GM12878 (cell line): Measurements from ENCODE around the gene SLC38A8.

Experiments
- BHLHE40 ChIP-seq, 2 experiments: fragments of 450-650 bp in 1 of 2; IDR thresholded peaks; 2 replicates each; pipeline ENCODE4 v1.6.1; 2011 to 2017; ENCODE audit warnings: low read depth in 2 of 2, borderline replicate concordance in 1 of 2, improper control_type of control experiment in 1 of 2, low read length in 1 of 2, mild to moderate bottlenecking in 1 of 2
- E2F4 ChIP-seq: IDR thresholded peaks from 2 replicates; pipeline ENCODE4 v1.6.1; 2012; ENCODE audit warnings: low read depth, low read length, improper control_type of control experiment
- EZH2 ChIP-seq: IDR thresholded peaks from 2 replicates; pipeline ENCODE4 v1.6.1; 2012; ENCODE audit warnings: low read depth, mild to moderate bottlenecking, control low read depth, inconsistent platforms, low read length, borderline replicate concordance; ENCODE audit not compliant: control insufficient read depth
- FOXK2 ChIP-seq: fragments of 450-650 bp; IDR thresholded peaks from 2 replicates; pipeline ENCODE4 v1.6.1; 2017; ENCODE audit warnings: mild to moderate bottlenecking, moderate library complexity
- HCFC1 ChIP-seq: fragments of 150-350 bp; IDR thresholded peaks from 2 replicates; pipeline ENCODE4 v1.6.1; 2014; ENCODE audit warnings: low read length
- IKZF1 ChIP-seq: fragments of 450-650 bp; conservative IDR thresholded peaks from 2 replicates; pipeline ENCODE4 v1.6.1; 2017; ENCODE audit warnings: antibody characterized with exemption, mild to moderate bottlenecking
- MAX ChIP-seq: IDR thresholded peaks from 2 replicates; pipeline ENCODE4 v1.6.1; 2012; ENCODE audit warnings: low read depth, low read length, improper control_type of control experiment
- NFYB ChIP-seq: IDR thresholded peaks from 2 replicates; pipeline ENCODE4 v1.6.1; 2011; ENCODE audit warnings: low read depth, mild to moderate bottlenecking, low read length, improper control_type of control experiment, moderate library complexity; ENCODE audit not compliant: insufficient read depth
- PBX3 ChIP-seq: IDR thresholded peaks from 2 replicates; pipeline ENCODE4 v1.6.1; 2011; ENCODE audit warnings: mild to moderate bottlenecking, low read depth, low read length, moderate library complexity; ENCODE audit not compliant: insufficient replicate concordance
- REST ChIP-seq: IDR thresholded peaks from 2 replicates; pipeline ENCODE4 v1.6.1; 2012; ENCODE audit warnings: mild to moderate bottlenecking, low read depth, low read length
- USF2 ChIP-seq: IDR thresholded peaks from 2 replicates; pipeline ENCODE4 v1.6.1; 2011; ENCODE audit warnings: low read depth, low read length, improper control_type of control experiment, borderline replicate concordance
- YY1 ChIP-seq: IDR thresholded peaks from 2 replicates; pipeline ENCODE4 v1.6.1; 2011; ENCODE audit warnings: low read depth, mild to moderate bottlenecking, low read length
- ZNF24 ChIP-seq: fragments of 450-650 bp; IDR thresholded peaks from 2 replicates; pipeline ENCODE4 v1.6.1; 2017; ENCODE audit warnings: antibody characterized with exemption, mild to moderate bottlenecking

- TF ChIP-seq ZNF24 (no peak), USF2 (no peak), BHLHE40 (IDR thresholded peaks at IDR 0.05; ENCODE audit: borderline replicate concordance in 1 of 2, low read depth in 2 of 2, low read length in 1 of 2) (no peak), HCFC1 (no peak), REST (no peak), PBX3 (no peak), MAX (no peak), YY1 (no peak), IKZF1 (no peak), EZH2 (no peak), NFYB (no peak), FOXK2 (no peak), E2F4 (no peak)
Measured at GRCh38 chr16:84079664-84080063, 37.1 kb upstream of the SLC38A8 start.
